Smooth muscle cell (in vitro differentiated cells): ENCODE measurements around the gene UAP1L1. TPM values are rescaled to one million over a fixed set of nuclear protein-coding genes. Genes with fewer than 3 reads are reported as not detected.

Source experiments
- DNase-seq: peaks from one replicate; lab custom pipeline; 2025; ENCODE audit not compliant: unreplicated experiment; lab: John Stamatoyannopoulos, UW
- H2AFZ ChIP-seq: fragments of 200-600 bp; sonication (generic); 2 replicates; pipeline ENCODE4 v1.6.0; 2016; ENCODE audit warnings: antibody characterized with exemption, low read depth, mild to moderate bottlenecking
- H3F3A ChIP-seq: fragments of 200-600 bp; sonication (generic); 2 replicates; pipeline ENCODE4 v1.6.0; 2017; ENCODE audit warnings: antibody characterized with exemption, low read depth
- H3K27ac ChIP-seq: fragments of 200-600 bp; sonication (generic); 2 replicates; pipeline ENCODE4 v1.5.1; 2016; ENCODE audit warnings: low read depth, mild to moderate bottlenecking
- H3K27me3 ChIP-seq: fragments of 200-600 bp; sonication (generic); 2 replicates; pipeline ENCODE4 v1.6.1; 2016; ENCODE audit warnings: low read depth, mild to moderate bottlenecking
- H3K36me3 ChIP-seq: fragments of 200-600 bp; sonication (generic); 2 replicates; pipeline ENCODE4 v1.5.1; 2016; ENCODE audit warnings: low read depth
- H3K4me1 ChIP-seq: fragments of 200-600 bp; sonication (generic); 2 replicates; pipeline ENCODE4 v1.5.1; 2016; ENCODE audit warnings: low read depth
- H3K4me2 ChIP-seq: fragments of 200-600 bp; sonication (generic); 2 replicates; pipeline ENCODE4 v1.6.0; 2016; ENCODE audit warnings: mild to moderate bottlenecking
- H3K4me3 ChIP-seq: fragments of 200-600 bp; sonication (generic); 2 replicates; pipeline ENCODE4 v1.5.1; 2016; ENCODE audit warnings: mild to moderate bottlenecking
- H3K79me2 ChIP-seq: fragments of 200-600 bp; sonication (generic); 2 replicates; pipeline ENCODE4 v1.6.0; 2016; ENCODE audit warnings: low read depth, mild to moderate bottlenecking
- H3K9ac ChIP-seq: fragments of 200-600 bp; sonication (generic); 2 replicates; pipeline ENCODE4 v1.6.0; 2016; ENCODE audit warnings: low read depth
- H3K9me3 ChIP-seq: fragments of 200-600 bp; sonication (generic); replicated peaks from 2 replicates; pipeline ENCODE4 v1.5.1; 2016; ENCODE audit warnings: low read depth
- H4K20me1 ChIP-seq: fragments of 200-600 bp; sonication (generic); 2 replicates; pipeline ENCODE4 v1.6.0; 2016; ENCODE audit warnings: low read depth
- WGBS: methylation state at CpG from one replicate; pipeline ENCODE4 v1.1.7; 2016; ENCODE audit warnings: low lambda C conversion rate; 5-methylcytosine and 5-hydroxymethylcytosine counted together
- polyA plus RNA-seq: library from polyadenylated mRNA; unstranded; fragments of >200 nt; fragmentation: Nextera tagmentation; extraction: Ambion mirVana; gene quantifications from 2 replicates; pipeline ENCODE4 v1.2.1, GENCODE V29; 2016
- total RNA-seq: library from RNA; depleted of rRNA; stranded (reverse); fragments of >200 nt; gene quantifications from 2 replicates; pipeline ENCODE4 v1.2.3, GENCODE V29; 2014
- TF ChIP-seq, protein P1 (sequence below): fragments of 200-600 bp; sonication (generic); IDR thresholded peaks from 2 replicates; pipeline ENCODE4 v1.5.1; 2017; ENCODE audit warnings: borderline replicate concordance, mild to moderate bottlenecking, antibody characterized with exemption; ENCODE audit not compliant: insufficient read depth, poor library complexity, severe bottlenecking

UAP1L1 gene
- total and polyA plus RNA-seq, 2 experiments from 2014 or later, result 5.8 to 23.8 TPM

DNA sequence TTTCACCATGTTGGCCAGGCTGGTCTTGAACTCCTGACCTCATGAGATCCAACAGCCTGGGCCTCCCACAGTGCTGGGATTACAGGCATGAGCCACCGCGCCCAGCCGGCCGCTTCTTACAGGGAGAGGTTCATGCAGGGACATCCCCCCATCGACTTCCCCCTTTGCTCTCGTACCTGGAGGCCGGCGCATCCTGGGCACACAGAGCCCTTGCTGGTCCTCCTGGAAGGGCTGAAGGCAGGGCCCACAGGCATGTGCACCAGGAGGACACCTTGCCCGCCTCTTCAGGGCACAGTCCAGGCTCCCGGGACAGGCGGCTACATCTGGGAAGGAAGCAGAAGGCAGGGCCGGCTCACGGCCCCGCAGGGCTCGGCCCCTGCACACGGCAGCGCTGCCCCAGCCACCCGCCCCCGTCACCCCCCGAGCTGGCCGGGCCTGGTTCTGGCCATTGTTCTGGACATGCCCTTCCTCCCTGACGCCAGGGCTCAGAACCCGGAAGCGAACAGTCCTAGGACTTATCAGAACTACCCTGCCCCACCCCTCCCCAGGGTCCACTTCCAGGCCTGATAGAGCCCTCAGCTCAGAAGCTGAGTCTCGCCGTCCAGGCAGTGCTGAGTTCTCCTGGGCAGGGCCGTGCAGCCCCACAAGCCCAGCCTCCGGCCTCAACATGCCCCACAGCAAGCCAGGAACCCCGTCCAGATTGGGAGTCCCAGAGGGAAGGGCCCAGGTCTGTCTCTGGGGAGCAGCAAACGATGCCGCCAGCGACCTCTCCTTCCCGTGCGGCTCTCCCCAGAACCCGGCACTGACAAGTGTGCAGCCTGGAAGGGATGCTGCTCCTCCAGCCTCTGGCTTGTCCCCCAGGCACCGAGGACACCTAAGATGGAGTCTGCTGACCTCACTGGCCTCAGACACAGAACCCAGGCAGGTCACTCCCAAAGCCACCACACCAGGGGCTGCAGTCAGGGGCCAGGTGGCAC, 34.3 kb upstream of the UAP1L1 start:
- H3K9ac ChIP-seq, result no peak overlapping the region
- H3K27ac ChIP-seq, result no peak overlapping the region
- peaks cover 34% of the 10 kb centered on the region for H3K27me3 ChIP-seq
- DNase-seq, result no peak
- peaks cover 12% of the 10 kb centered on the region for H4K20me1 ChIP-seq
- TF ChIP-seq, protein P1, sequence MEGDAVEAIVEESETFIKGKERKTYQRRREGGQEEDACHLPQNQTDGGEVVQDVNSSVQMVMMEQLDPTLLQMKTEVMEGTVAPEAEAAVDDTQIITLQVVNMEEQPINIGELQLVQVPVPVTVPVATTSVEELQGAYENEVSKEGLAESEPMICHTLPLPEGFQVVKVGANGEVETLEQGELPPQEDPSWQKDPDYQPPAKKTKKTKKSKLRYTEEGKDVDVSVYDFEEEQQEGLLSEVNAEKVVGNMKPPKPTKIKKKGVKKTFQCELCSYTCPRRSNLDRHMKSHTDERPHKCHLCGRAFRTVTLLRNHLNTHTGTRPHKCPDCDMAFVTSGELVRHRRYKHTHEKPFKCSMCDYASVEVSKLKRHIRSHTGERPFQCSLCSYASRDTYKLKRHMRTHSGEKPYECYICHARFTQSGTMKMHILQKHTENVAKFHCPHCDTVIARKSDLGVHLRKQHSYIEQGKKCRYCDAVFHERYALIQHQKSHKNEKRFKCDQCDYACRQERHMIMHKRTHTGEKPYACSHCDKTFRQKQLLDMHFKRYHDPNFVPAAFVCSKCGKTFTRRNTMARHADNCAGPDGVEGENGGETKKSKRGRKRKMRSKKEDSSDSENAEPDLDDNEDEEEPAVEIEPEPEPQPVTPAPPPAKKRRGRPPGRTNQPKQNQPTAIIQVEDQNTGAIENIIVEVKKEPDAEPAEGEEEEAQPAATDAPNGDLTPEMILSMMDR, result no peak
- 88% methylated on average over 36 of the region's 36 CpGs for WGBS
- no peaks in the 10 kb centered on the region for H3K79me2 ChIP-seq
- no peak overlapping the region for H3K4me3 ChIP-seq
- H3F3A ChIP-seq, result no peaks in the 10 kb centered on the region
- peaks cover 12% of the 10 kb centered on the region for H3K4me1 ChIP-seq
- no peak overlapping the region for H2AFZ ChIP-seq
- no peaks in the 10 kb centered on the region for H3K36me3 ChIP-seq
- H3K9me3 ChIP-seq, result no peaks in the 10 kb centered on the region
- H3K4me2 ChIP-seq, result no peak overlapping the region

DNA sequence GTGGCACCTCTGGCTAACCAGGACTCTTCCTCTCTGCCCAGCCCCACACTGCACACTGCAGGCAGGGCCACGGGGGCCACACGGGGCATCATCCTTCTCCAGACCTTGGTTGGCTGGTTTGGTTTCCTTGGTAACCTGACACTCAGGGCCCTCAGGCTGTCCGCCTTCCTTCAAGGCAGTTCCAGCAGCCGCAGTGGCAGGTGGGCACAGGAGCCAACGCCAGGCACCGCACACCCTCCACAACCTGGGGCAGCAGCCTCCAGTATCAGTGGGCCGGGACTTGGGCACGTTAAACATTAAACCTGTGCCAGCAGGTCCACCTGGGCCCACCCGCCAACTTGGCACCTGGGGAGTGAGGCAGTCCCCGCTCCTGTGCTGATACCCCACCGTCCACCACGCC, 33.3 kb upstream of the UAP1L1 start:
- Histone ChIP-seq H3F3A (no peaks in the 10 kb centered on the region), H3K27me3 (peaks cover 42% of the 10 kb centered on the region), H3K4me2 (no peak overlapping the region), H3K36me3 (no peaks in the 10 kb centered on the region), H3K9me3 (no peaks in the 10 kb centered on the region), H3K9ac (no peak overlapping the region), H3K4me3 (no peak overlapping the region), H3K27ac (no peak overlapping the region), H2AFZ (no peak overlapping the region), H3K4me1 (peaks cover 12% of the 10 kb centered on the region), H4K20me1 (peaks cover 12% of the 10 kb centered on the region), H3K79me2 (no peaks in the 10 kb centered on the region)
- TF ChIP-seq, protein P1, result no peak
- no peak for DNase-seq
- WGBS, result 90% methylated on average over 12 of the region's 12 CpGs

DNA sequence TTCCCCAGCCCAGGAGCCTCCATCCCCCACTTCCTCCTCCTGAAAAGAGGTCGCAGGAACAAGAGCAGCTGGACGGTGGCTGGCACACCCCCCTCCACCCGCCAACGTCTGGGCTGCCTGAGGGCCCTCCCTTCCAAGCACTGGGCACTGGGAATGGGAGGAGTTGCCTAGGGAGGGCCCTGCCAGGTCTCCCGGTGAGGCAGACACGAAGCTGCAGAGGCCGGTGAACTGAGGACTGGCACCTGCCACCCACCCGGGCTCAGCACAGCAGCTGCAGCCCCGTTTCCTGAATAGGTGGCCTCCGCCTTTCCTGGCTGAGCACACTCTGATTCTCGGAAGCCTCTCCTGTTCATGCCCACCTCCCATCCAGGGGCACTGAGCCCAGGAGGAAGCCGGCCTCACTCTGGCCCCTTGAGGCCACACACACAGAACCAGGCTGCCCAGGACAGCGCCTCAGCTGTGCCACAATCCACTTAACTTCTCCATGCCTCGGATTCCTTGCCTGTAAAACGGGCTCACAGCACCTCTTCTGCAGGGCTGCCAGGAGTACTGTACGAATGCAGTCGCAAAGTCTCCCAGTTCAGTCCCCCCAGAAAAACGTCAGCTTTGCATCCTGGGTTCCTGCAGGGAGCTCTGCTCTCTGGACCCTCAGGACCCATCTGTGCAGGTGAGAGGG, 32.7 kb upstream of the UAP1L1 start:
- peak overlapping the region; percentile 94 for H3K4me2 ChIP-seq
- DNase-seq, result no peak
- H3K4me3 ChIP-seq, result no peak overlapping the region
- H2AFZ ChIP-seq, result no peak overlapping the region
- no peaks in the 10 kb centered on the region for H3K9me3 ChIP-seq
- H3F3A ChIP-seq, result no peaks in the 10 kb centered on the region
- TF ChIP-seq, protein P1, result no peak
- no peak overlapping the region for H3K9ac ChIP-seq
- H3K79me2 ChIP-seq, result no peaks in the 10 kb centered on the region
- H3K4me1 ChIP-seq, result peaks cover 12% of the 10 kb centered on the region
- no peak overlapping the region for H3K27ac ChIP-seq
- H3K36me3 ChIP-seq, result no peaks in the 10 kb centered on the region
- WGBS, result 83% methylated on average over 18 of the region's 18 CpGs
- peaks cover 12% of the 10 kb centered on the region for H4K20me1 ChIP-seq
- peaks cover 48% of the 10 kb centered on the region for H3K27me3 ChIP-seq
